NCI-H526 treated with DMSO at 0.1 percent for 48 hours (cell line): ENCODE results near the gene MSH4.
"Not testable (repeated sequence)": the region's sequence is repeated elsewhere in the genome, so short reads cannot be mapped to it uniquely, and the experiment has no call there.

Source experiments
- DNase-seq: peaks from one replicate; lab custom pipeline; 2025; lab: John Stamatoyannopoulos, UW

Gene MSH4

DNA sequence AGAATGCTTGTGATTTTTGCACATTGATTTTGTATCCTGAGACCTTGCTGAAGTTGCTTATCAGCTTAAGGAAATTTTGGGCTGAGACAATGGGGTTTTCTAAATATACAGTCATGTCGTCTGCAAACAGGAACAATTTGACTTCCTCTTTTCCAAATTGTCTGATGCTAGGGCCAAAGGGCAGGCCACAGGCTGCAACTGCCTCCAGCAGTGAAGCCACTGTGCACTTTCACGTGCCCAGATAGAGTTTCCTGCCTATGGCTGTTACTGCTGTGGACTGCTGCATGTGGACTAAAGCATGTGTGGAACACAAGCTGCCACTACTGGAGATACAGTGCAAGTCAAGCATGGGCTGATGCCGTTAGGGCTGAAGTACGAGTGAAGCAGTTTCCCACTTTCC is 146.4 kb downstream of the MSH4 start:
- DNase-seq, result not testable (repeated sequence)

GRCh38 chr1:75950176-75950575 is 153.5 kb downstream of the MSH4 start:
- DNase-seq, result no peak

DNA sequence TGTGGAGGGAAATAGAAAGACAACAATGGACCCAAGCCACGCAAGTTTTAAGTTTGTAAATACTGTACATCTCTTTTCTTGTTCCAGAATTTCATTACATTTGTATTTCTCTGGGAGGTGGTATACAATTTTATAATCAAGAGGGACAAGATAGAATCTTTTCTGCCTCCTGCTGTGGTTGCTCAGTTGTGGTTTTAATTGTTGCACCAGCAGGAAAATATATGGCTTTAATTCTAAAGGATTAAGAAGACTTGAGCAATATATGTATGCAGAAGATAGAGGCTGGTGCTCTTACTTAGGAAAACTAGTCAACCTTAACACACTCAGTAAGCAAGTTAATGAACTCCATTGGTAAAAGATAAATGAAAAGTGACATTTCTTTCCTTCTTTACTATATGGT is 155.3 kb downstream of the MSH4 start:
- no peak for DNase-seq

- no peak for DNase-seq
These were observed 156.8 kb downstream of the MSH4 start for GRCh38 chr1:75953461-75953860.

DNA sequence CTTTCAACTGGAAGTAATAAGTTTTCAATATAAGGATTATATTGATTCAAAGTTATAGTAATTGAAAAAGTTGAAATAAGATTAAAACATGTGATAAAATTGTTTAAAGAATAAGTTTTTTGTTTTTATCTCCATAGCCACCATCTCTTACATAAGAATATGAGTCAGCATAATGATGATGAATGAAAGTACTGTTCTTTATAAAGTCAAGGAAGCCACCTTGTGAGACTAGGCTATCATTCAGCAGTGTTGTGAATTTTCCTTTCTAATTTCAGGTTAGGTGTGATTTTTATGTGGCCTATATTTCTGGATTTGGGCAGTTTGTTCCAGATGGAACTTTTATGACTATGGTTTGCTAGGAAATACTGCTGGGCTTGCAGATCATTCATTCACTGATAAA is 157.9 kb downstream of the MSH4 start:
- no peak for DNase-seq
